Parathyroid adenoma (tissue), 2 donors: ENCODE data around the gene APIP.

Source experiments
- H2AFZ ChIP-seq: fragments of 300-600 bp; sonication (generic); one replicate; pipeline ENCODE4 v1.7.0; 2017; ENCODE audit warnings: antibody characterized with exemption, mild to moderate bottlenecking
- H3K27ac ChIP-seq: fragments of 300-600 bp; sonication (generic); one replicate; pipeline ENCODE4 v1.7.0; 2017
- H3K27me3 ChIP-seq: fragments of 300-600 bp; sonication (generic); one replicate; pipeline ENCODE4 v1.7.0; 2017; ENCODE audit warnings: low read length; ENCODE audit not compliant: control insufficient read depth, insufficient read depth
- H3K36me3 ChIP-seq: fragments of 300-600 bp; sonication (generic); one replicate; pipeline ENCODE4 v1.7.0; 2017; ENCODE audit warnings: low read length; ENCODE audit not compliant: control insufficient read depth, insufficient read depth
- H3K4me1 ChIP-seq: fragments of 300-600 bp; sonication (generic); one replicate; pipeline ENCODE4 v1.7.0; 2017; ENCODE audit warnings: control low read depth
- H3K4me2 ChIP-seq: fragments of 300-600 bp; sonication (generic); one replicate; pipeline ENCODE4 v1.7.0; 2017; ENCODE audit warnings: low read length
- H3K4me3 ChIP-seq: fragments of 300-600 bp; sonication (generic); one replicate; pipeline ENCODE4 v1.7.0; 2017; ENCODE audit warnings: low read depth, low read length
- H3K79me2 ChIP-seq: fragments of 300-600 bp; sonication (generic); one replicate; pipeline ENCODE4 v1.7.0; 2017; ENCODE audit warnings: control low read depth
- H3K9ac ChIP-seq: fragments of 300-600 bp; sonication (generic); one replicate; pipeline ENCODE4 v1.7.0; 2017; ENCODE audit warnings: mild to moderate bottlenecking
- H3K9me3 ChIP-seq: fragments of 300-600 bp; sonication (generic); one replicate; pipeline ENCODE4 v1.7.0; 2017; ENCODE audit warnings: low read length; ENCODE audit not compliant: control insufficient read depth
- TF ChIP-seq, protein P1 (sequence below): fragments of 300-600 bp; sonication (generic); IDR thresholded peaks from one replicate; pipeline ENCODE4 v1.7.0; 2017; ENCODE audit warnings: antibody characterized with exemption, mild to moderate bottlenecking
- donor health status: primary hyperparathyroidism.

APIP gene

DNA sequence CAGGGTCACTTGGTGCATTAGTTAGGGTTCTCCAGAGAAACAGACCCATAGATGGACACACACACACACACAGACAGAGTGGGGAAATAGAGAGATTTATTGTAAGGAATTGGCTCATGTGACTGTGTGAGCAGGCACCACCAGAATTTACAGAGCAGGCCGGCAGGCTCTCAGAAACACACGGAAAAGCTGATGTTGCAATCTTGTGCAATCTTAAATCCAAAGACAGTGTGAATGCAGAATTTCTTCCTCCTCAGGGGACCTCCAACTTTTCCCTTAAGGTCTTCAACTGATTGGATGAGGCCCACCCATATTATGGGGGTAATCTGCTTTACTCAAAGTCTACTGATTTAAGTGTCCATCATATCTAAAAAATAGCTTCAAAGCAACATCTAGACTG lies 49.8 kb downstream of the APIP start:
- Histone ChIP-seq H3K4me3 (no peak overlapping the region), H3K27ac (no peak overlapping the region), H3K4me1 (no peaks in the 10 kb centered on the region), H3K79me2 (no peaks in the 10 kb centered on the region), H3K9ac (no peak overlapping the region), H3K9me3 (no peaks in the 10 kb centered on the region), H2AFZ (no peak overlapping the region), H3K36me3 (no peaks in the 10 kb centered on the region), H3K4me2 (no peak overlapping the region), H3K27me3 (no peaks in the 10 kb centered on the region)
- TF ChIP-seq, protein P1, sequence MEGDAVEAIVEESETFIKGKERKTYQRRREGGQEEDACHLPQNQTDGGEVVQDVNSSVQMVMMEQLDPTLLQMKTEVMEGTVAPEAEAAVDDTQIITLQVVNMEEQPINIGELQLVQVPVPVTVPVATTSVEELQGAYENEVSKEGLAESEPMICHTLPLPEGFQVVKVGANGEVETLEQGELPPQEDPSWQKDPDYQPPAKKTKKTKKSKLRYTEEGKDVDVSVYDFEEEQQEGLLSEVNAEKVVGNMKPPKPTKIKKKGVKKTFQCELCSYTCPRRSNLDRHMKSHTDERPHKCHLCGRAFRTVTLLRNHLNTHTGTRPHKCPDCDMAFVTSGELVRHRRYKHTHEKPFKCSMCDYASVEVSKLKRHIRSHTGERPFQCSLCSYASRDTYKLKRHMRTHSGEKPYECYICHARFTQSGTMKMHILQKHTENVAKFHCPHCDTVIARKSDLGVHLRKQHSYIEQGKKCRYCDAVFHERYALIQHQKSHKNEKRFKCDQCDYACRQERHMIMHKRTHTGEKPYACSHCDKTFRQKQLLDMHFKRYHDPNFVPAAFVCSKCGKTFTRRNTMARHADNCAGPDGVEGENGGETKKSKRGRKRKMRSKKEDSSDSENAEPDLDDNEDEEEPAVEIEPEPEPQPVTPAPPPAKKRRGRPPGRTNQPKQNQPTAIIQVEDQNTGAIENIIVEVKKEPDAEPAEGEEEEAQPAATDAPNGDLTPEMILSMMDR = no peak

DNA sequence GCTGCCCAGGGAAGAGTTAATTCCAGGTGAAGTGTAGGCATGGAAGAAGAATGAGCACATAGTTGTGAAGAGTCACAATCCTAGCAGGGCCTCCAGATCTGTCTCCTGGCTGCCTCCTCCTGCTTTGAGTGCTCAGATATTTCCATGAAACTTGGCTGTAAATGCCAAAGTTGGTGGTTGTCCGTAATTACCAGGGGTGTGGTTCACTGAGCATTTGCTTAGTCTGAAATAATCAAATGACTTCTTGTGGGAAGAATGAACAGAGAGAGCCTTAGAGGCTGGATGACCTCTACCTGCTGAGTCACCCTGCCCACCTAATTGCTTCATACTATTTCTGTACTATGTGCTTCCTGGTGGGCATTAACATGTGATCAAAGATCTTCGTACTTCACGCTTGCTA lies 50.9 kb downstream of the APIP start:
- Histone ChIP-seq H3K79me2 (no peaks in the 10 kb centered on the region), H3K27ac (no peak overlapping the region), H3K4me3 (no peak overlapping the region), H3K9me3 (no peaks in the 10 kb centered on the region), H3K27me3 (no peaks in the 10 kb centered on the region), H3K9ac (no peak overlapping the region), H2AFZ (no peak overlapping the region), H3K36me3 (no peaks in the 10 kb centered on the region), H3K4me2 (no peak overlapping the region), H3K4me1 (peaks cover 2% of the 10 kb centered on the region)
- TF ChIP-seq, protein P1 = no peak

DNA sequence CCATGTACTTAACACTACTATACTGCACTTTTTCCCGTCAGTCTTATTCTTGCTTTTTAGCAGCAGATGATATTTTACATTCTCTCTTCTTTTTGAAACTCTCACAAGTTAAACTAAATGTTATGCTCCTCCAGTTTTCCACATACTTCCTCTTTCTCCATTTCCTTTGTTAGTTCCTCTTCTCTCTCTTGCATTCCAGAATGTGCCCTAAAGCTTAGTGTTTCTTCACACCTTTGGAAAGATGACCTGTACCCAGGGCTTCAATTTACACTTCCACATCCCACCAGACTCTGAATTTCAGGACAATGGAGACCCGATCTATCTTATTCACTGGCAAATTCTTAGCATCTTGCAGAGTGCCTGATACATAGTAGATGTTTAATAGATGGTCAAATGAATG lies 51.8 kb downstream of the APIP start:
- no peaks in the 10 kb centered on the region for H3K27me3 ChIP-seq
- H3K36me3 ChIP-seq = no peaks in the 10 kb centered on the region
- H3K9ac ChIP-seq = no peak overlapping the region
- no peak overlapping the region for H3K4me2 ChIP-seq
- H3K4me3 ChIP-seq = no peak overlapping the region
- no peaks in the 10 kb centered on the region for H3K79me2 ChIP-seq
- H3K27ac ChIP-seq = no peak overlapping the region
- H3K9me3 ChIP-seq = no peaks in the 10 kb centered on the region
- H2AFZ ChIP-seq = no peak overlapping the region
- peaks cover 7% of the 10 kb centered on the region for H3K4me1 ChIP-seq
- TF ChIP-seq, protein P1 = no peak

DNA sequence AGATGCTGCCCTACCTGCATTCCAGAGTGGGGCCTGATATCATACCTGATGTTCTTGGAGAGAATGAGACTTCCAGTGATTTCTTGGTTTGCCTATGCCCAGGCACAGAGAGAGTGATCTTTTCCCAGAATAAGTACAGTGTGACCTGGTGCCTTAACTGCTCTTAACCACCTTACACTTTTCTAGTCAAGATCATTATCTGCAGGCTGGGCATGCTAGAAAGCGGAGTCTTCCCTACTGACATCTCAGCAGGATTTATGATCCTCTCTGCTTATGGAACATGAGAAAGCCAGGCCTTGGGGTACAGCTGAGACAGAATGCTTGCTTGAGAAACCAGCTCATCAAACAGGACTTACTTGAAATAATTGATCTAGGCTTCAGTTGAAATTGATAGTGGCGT lies 53.1 kb downstream of the APIP start:
- TF ChIP-seq, protein P1 = no peak
- Histone ChIP-seq H3K9me3 (no peaks in the 10 kb centered on the region), H2AFZ (no peak overlapping the region), H3K79me2 (no peaks in the 10 kb centered on the region), H3K4me2 (no peak overlapping the region), H3K4me1 (peaks cover 7% of the 10 kb centered on the region), H3K9ac (no peak overlapping the region), H3K36me3 (no peaks in the 10 kb centered on the region), H3K27ac (no peak overlapping the region), H3K27me3 (no peaks in the 10 kb centered on the region), H3K4me3 (no peak overlapping the region)

DNA sequence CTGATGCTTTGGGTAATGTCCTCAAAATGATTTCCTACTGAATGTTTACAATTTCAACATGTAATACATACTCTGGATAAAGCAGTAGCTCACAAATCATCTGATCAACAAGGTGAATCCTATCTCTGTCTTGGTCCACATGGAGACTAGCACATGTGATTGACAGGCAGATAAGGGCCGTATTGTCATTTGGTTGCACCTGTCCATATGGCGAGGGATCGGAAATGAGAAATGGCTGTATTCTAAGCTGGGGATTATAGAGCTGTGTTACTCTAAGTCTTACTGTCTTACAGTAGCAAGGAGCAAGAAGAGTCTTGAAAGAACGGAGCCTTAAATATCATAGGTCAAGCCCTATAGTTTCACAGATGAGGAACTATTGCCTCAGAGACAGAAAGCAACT lies 55.7 kb downstream of the APIP start:
- Histone ChIP-seq H3K27me3 (no peaks in the 10 kb centered on the region), H3K9me3 (no peaks in the 10 kb centered on the region), H3K9ac (no peak overlapping the region), H3K36me3 (no peaks in the 10 kb centered on the region), H3K79me2 (no peaks in the 10 kb centered on the region), H3K27ac (no peak overlapping the region), H3K4me3 (no peak overlapping the region), H3K4me1 (peaks cover 7% of the 10 kb centered on the region), H2AFZ (no peak overlapping the region), H3K4me2 (no peak overlapping the region)
- TF ChIP-seq, protein P1 = no peak
